Peyer's patch (tissue), 4 donors: ENCODE results near the gene LSM3. TPM values are rescaled to one million over a fixed set of nuclear protein-coding genes. Genes with fewer than 3 reads are reported as not detected.
A peak's percentile ranks its signal among the peaks of the same experiment; 100 is the strongest.

ENCODE experiments used
- DNase-seq, 3 donors: peaks; one replicate each; pipeline ENCODE4 v3.0.0-alpha.2; 2017 to 2019
- H3K27ac ChIP-seq, 4 donors: fragments of 200-600 bp; sonication (generic); one replicate each; pipeline ENCODE4 v1.5.1; 2016 to 2019
- H3K27me3 ChIP-seq, 2 donors: fragments of 200-600 bp; sonication (generic); one replicate each; pipeline ENCODE4 v1.5.1; 2019
- H3K36me3 ChIP-seq, 3 donors: fragments of 200-600 bp; sonication (generic); one replicate each; pipeline ENCODE4 v1.5.1; 2016 to 2019
- H3K4me1 ChIP-seq, 4 donors: fragments of 200-600 bp; sonication (generic); one replicate each; pipeline ENCODE4 v1.5.1; 2016 to 2019
- H3K4me3 ChIP-seq, 4 donors: fragments of 200-600 bp; sonication (generic); 1 replicate in 3 of 4; 2 replicates in 1 of 4; pipeline ENCODE4 v1.5.1; 2016 to 2019; ENCODE audit warnings: mild to moderate bottlenecking in 1 of 4
- H3K9me3 ChIP-seq, 4 donors: fragments of 200-600 bp; sonication (generic); one replicate each; pipeline ENCODE4 v1.5.1; 2016 to 2019; ENCODE audit warnings: mild to moderate bottlenecking in 1 of 4
- CTCF ChIP-seq, 6 experiments: fragments of 450-650 bp in 4 of 6; fragments of 200-600 bp in 2 of 6; sonication (generic) in 1 of 6; IDR thresholded peaks; one replicate each; pipeline ENCODE4 v1.5.1; 2017 to 2019; ENCODE audit warnings: antibody characterized with exemption in 6 of 6, mild to moderate bottlenecking in 3 of 6, moderate library complexity in 1 of 6
- POLR2A ChIP-seq, 2 donors: fragments of 450-650 bp; IDR thresholded peaks; one replicate each; pipeline ENCODE4 v1.5.1; 2017; ENCODE audit warnings: antibody characterized with exemption in 2 of 2, mild to moderate bottlenecking in 2 of 2, moderate library complexity in 2 of 2
- total RNA-seq, 4 donors: library from RNA; depleted of rRNA; stranded (reverse); fragments of >200 nt; gene quantifications; one replicate each; pipeline ENCODE4 v1.1.0, GENCODE V29; 2016

The LSM3 gene
- total RNA-seq, 4 donors from 2014 or later = 4.6 to 10.7 (median 7.0) TPM

GRCh38 chr3:14132120-14132519 is 46.5 kb upstream of the LSM3 start:
- no peak for DNase-seq
- Histone ChIP-seq H3K36me3 (peaks cover 0 to 98% (median 0%) of the 10 kb centered on the region in 3 donors), H3K9me3 (no peaks in the 10 kb centered on the region), H3K4me1 (peaks cover 0 to 25% (median 0%) of the 10 kb centered on the region in 4 donors), H3K27me3 (no peaks in the 10 kb centered on the region), H3K27ac (peak overlapping the region in 1 of 4 donors; percentile 53), H3K4me3 (no peak overlapping the region)
- no peak for TF ChIP-seq CTCF (IDR thresholded peaks at IDR 0.05)
- TF ChIP-seq POLR2A (IDR thresholded peaks at IDR 0.05) = no peak

GRCh38 chr3:14132689-14133088 is 45.9 kb upstream of the LSM3 start:
- TF ChIP-seq CTCF (IDR thresholded peaks at IDR 0.05) (no peak), POLR2A (IDR thresholded peaks at IDR 0.05) (no peak)
- no peak for DNase-seq
- Histone ChIP-seq H3K9me3 (no peaks in the 10 kb centered on the region), H3K27ac (peak overlapping the region in 2 of 4 donors; percentile 53 to 66), H3K27me3 (no peaks in the 10 kb centered on the region), H3K4me3 (no peak overlapping the region), H3K4me1 (peaks cover 0 to 24% (median 0%) of the 10 kb centered on the region in 4 donors), H3K36me3 (peaks cover 0 to 99% (median 0%) of the 10 kb centered on the region in 3 donors)

GRCh38 chr3:14133188-14133800 is 45.3 kb upstream of the LSM3 start:
- Histone ChIP-seq H3K4me3 (peak overlapping the region in 1 of 4 donors; percentile 16), H3K9me3 (no peaks in the 10 kb centered on the region), H3K36me3 (peaks cover 0 to 99% (median 0%) of the 10 kb centered on the region in 3 donors), H3K27me3 (no peaks in the 10 kb centered on the region), H3K4me1 (peaks cover 0 to 24% (median 0%) of the 10 kb centered on the region in 4 donors), H3K27ac (peak overlapping the region in 3 of 4 donors; percentile 46 to 66 (median 53))
- peak in 2 of 3 donors; percentile 78 to 85 for DNase-seq
- TF ChIP-seq CTCF (IDR thresholded peaks at IDR 0.05) (no peak), POLR2A (IDR thresholded peaks at IDR 0.05) (peak in 1 of 2 donors; percentile 47)

GRCh38 chr3:14133876-14134275 is 44.7 kb upstream of the LSM3 start:
- no peaks in the 10 kb centered on the region for H3K27me3 ChIP-seq
- no peak for DNase-seq
- peaks cover 0 to 24% (median 0%) of the 10 kb centered on the region in 4 donors for H3K4me1 ChIP-seq
- TF ChIP-seq POLR2A (IDR thresholded peaks at IDR 0.05) (no peak), CTCF (IDR thresholded peaks at IDR 0.05) (no peak)
- peak overlapping the region in 2 of 4 donors; percentile 53 to 66 for H3K27ac ChIP-seq
- H3K4me3 ChIP-seq = no peak overlapping the region
- no peaks in the 10 kb centered on the region for H3K9me3 ChIP-seq
- H3K36me3 ChIP-seq = peaks cover 0 to 99% (median 0%) of the 10 kb centered on the region in 3 donors

GRCh38 chr3:14134291-14134690 is 44.3 kb upstream of the LSM3 start:
- Histone ChIP-seq H3K27ac (peak overlapping the region in 1 of 4 donors; percentile 53), H3K4me3 (no peak overlapping the region), H3K27me3 (no peaks in the 10 kb centered on the region), H3K4me1 (peaks cover 0 to 24% (median 0%) of the 10 kb centered on the region in 4 donors), H3K9me3 (no peaks in the 10 kb centered on the region), H3K36me3 (peaks cover 0 to 99% (median 0%) of the 10 kb centered on the region in 3 donors)
- DNase-seq = no peak
- no peak for TF ChIP-seq POLR2A (IDR thresholded peaks at IDR 0.05)
- TF ChIP-seq CTCF (IDR thresholded peaks at IDR 0.05) = no peak
